Measurements from ENCODE around the gene ANKRD23. TPM values are rescaled to one million over a fixed set of nuclear protein-coding genes. Genes with fewer than 3 reads are reported as not detected.

Gene ANKRD23
- polyA plus RNA-seq, 2 donors: 1.2 to 5.0 TPM

DNA sequence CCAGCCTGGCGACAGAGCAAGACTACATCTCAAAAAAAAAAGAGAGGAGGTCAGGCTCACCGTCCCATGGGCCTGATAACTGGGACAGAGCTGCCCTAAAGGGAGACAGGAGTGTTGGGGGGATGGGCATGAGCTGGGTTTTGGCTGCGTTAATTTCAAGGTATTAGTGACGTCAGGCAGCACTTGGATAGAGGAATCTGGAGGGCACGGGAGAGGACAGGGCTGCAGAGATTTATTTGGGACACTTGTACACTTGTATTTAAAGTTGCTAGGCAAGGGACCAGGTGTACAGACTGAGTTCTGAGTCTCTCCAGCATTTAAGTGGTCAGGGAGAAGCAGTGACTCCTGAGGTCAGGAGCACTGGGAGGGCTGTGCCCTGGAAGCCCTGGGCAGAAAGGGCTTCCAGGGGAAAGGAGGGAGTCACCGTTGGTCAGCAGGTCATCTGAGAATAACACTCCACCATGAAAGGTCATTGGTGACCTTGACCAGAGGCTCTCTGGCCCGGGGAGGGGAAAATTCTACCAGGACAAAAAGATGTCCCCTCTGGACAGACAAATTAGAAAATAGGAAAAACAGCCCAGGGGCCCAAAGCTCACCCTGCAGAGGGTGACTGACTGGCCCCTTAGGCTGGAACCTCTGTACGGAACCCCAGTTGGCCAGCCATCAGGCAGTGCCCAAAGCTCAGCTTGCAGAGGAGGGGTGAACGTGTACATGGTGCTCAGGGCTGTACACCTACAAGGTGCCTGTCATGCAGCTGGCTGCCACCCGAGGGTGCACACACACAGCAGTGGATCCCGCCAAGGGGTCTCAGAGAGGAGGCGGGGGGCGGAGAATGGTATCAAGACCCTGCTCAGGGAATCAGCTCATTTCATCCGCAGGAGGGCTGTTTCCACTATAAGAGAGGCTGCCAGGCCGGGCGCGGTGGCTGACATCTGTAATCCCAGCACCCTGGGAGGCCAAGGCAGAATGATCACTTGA lies 50.8 kb downstream of the ANKRD23 start:
- WGBS, 2 donors: 87% methylated on average over 17 of the region's 17 CpGs
- no peaks in the 10 kb centered on the region for H3K27me3 ChIP-seq (ENCODE audit: control insufficient read depth in 1 of 2, insufficient read depth in 2 of 2, low read length in 2 of 2)
- H3K27ac ChIP-seq (ENCODE audit: low read depth in 2 of 2, low read length in 1 of 2): no peak overlapping the region

GRCh38 chr2:96789245-96789617 lies 54.6 kb downstream of the ANKRD23 start:
- H3K4me1 ChIP-seq (ENCODE audit: control insufficient read depth in 2 of 2, insufficient read depth in 2 of 2, low read length in 1 of 2): peaks cover 9 to 11% of the 10 kb centered on the region in 2 donors
- no peak overlapping the region for H3K4me3 ChIP-seq (ENCODE audit: low read depth in 1 of 2, low read length in 2 of 2)
- WGBS, 2 donors: 75 to 82% methylated on average over 6 of the region's 6 CpGs
- H3K36me3 ChIP-seq (ENCODE audit: control insufficient read depth in 2 of 2, insufficient read depth in 2 of 2, low read length in 1 of 2): no peaks in the 10 kb centered on the region
- no peaks in the 10 kb centered on the region for H3K9me3 ChIP-seq (ENCODE audit: control insufficient read depth in 2 of 2, insufficient read depth in 1 of 2, low read depth in 1 of 2, low read length in 1 of 2)
- no peaks in the 10 kb centered on the region for H3K27me3 ChIP-seq (ENCODE audit: control insufficient read depth in 1 of 2, insufficient read depth in 2 of 2, low read length in 2 of 2)
- H3K27ac ChIP-seq (ENCODE audit: low read depth in 2 of 2, low read length in 1 of 2): peak overlapping the region in 1 of 2 donors; percentile 1

More for the DNA sequence above, 50.8 kb downstream of the ANKRD23 start:
- Histone ChIP-seq H3K4me3 (ENCODE audit: low read depth in 1 of 2, low read length in 2 of 2) (no peak overlapping the region), H3K4me1 (ENCODE audit: control insufficient read depth in 2 of 2, insufficient read depth in 2 of 2, low read length in 1 of 2) (peaks cover 9 to 10% of the 10 kb centered on the region in 2 donors), H3K36me3 (ENCODE audit: control insufficient read depth in 2 of 2, insufficient read depth in 2 of 2, low read length in 1 of 2) (peaks cover 0 to 10% of the 10 kb centered on the region in 2 donors), H3K9me3 (ENCODE audit: control insufficient read depth in 2 of 2, insufficient read depth in 1 of 2, low read depth in 1 of 2, low read length in 1 of 2) (no peaks in the 10 kb centered on the region)

DNA sequence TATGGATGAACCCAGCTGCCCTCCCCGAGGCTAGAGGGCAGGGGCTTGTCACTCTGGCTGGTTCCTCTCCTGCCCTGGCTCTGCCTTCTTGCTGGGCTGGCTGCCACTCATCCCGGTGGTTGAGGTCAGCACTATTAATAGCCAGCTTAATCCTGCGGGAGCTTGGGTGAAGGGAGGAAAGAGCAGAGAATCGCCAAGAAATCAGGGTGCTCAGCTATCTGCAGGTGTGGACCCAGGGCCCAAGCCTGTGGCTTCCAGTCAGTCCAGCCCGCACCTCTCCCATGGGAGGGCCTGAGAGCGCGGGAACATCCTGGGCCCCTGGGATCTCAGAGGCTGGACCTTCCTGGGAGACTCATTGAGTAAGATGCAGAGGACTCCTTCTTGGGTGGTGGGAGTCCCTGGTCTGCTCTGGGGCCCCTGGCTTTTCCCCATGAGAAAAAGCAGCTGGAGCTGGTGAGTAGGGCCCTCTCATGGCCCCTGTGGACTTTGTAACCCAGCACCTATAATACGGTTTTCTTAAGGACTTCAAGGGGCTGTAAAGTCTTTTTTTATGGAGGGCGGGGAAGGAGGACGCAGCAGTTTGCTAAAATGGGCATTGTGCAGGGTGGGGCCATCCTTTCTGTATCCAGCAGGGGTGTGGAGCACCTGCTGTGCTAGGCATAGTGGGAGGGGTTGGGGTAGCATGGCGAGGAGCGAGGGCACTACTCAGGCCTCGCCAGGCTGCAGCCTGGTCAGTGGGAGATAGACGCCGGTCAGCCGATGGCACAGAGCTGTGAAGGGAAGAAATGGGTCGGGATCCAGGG lies 55.2 kb downstream of the ANKRD23 start:
- Histone ChIP-seq H3K36me3 (ENCODE audit: control insufficient read depth in 2 of 2, insufficient read depth in 2 of 2, low read length in 1 of 2) (no peaks in the 10 kb centered on the region), H3K4me3 (ENCODE audit: low read depth in 1 of 2, low read length in 2 of 2) (no peak overlapping the region), H3K27me3 (ENCODE audit: control insufficient read depth in 1 of 2, insufficient read depth in 2 of 2, low read length in 2 of 2) (no peaks in the 10 kb centered on the region), H3K4me1 (ENCODE audit: control insufficient read depth in 2 of 2, insufficient read depth in 2 of 2, low read length in 1 of 2) (peaks cover 9 to 11% of the 10 kb centered on the region in 2 donors), H3K27ac (ENCODE audit: low read depth in 2 of 2, low read length in 1 of 2) (peak overlapping the region; percentile 78 to 79), H3K9me3 (ENCODE audit: control insufficient read depth in 2 of 2, insufficient read depth in 1 of 2, low read depth in 1 of 2, low read length in 1 of 2) (no peaks in the 10 kb centered on the region)
- 65 to 71% methylated on average over 17 of the region's 17 CpGs for WGBS, 2 donors

Other genes with a start within 250 kb of the ANKRD23 start
- 10 to 100 TPM; 11.9 to 17.2 TPM for gene KANSL3, start 205.7 kb downstream of the ANKRD23 start, polyA plus RNA-seq
- gene FER1L5, start 201.3 kb downstream of the ANKRD23 start, polyA plus RNA-seq: under 1 TPM; 0.02 to 0.20 TPM
- 1 to 10 TPM; 5.3 to 6.2 TPM for gene LMAN2L, start 104.0 kb downstream of the ANKRD23 start, polyA plus RNA-seq
- 1 to 10 TPM; 3.2 to 5.0 TPM for gene CNNM4, start 83.1 kb downstream of the ANKRD23 start, polyA plus RNA-seq
- 1 to 10 TPM; 3.8 to 3.9 TPM for gene CNNM3, start 27.8 kb downstream of the ANKRD23 start, polyA plus RNA-seq
- 10 to 100 TPM; 11.9 to 12.2 TPM for gene ANKRD39, start 14.0 kb upstream of the ANKRD23 start, polyA plus RNA-seq
- 10 to 100 TPM; 13.1 to 14.2 TPM for gene SEMA4C, start 26.1 kb upstream of the ANKRD23 start, polyA plus RNA-seq
- gene FAM178B, start 142.6 kb upstream of the ANKRD23 start, polyA plus RNA-seq: under 1 TPM; 0.55 to 0.92 TPM

Measured in esophagus (tissue), 2 donors.